K562 (cell line): Measurements from ENCODE around the gene CREB3L4. TPM values are rescaled to one million over a fixed set of nuclear protein-coding genes. Genes with fewer than 3 reads are reported as not detected.

ENCODE experiments used
- BRCA1 ChIP-seq, 2 experiments: fragments of 450-650 bp in 1 of 2; sonication (generic) in 1 of 2; formaldehyde crosslinking in 1 of 2; IDR thresholded peaks; 2 replicates each; pipeline versions ENCODE4 v1.5.0 to v1.6.1; 2017 to 2020; ENCODE audit warnings: mild to moderate bottlenecking in 1 of 2, missing genetic modification reagents in 1 of 2
- ELF2 ChIP-seq: fragments of 250-450 bp; sonication (Bioruptor Pico); IDR thresholded peaks from 2 replicates; pipeline ENCODE4 v1.5.0; 2021; ENCODE audit warnings: mild to moderate bottlenecking
- FOSL1 ChIP-seq: fragments of 200-800 bp; sonication (Bioruptor generic); conservative IDR thresholded peaks from 2 replicates; pipeline ENCODE4 v1.6.1; 2016; ENCODE audit warnings: missing genetic modification characterization, missing compliant biosample characterization
- GTF2E2 ChIP-seq: fragments of 200-800 bp; sonication (Bioruptor generic); IDR thresholded peaks from 2 replicates; pipeline ENCODE4 v1.6.1; 2016; ENCODE audit warnings: missing genetic modification characterization, missing compliant biosample characterization
- RAD21 ChIP-seq, 2 experiments: fragments of 250-450 bp in 1 of 2; fragments of 450-650 bp in 1 of 2; sonication (Bioruptor Pico) in 1 of 2; formaldehyde crosslinking in 1 of 2; IDR thresholded peaks in 1 of 2; conservative IDR thresholded peaks in 1 of 2; 2 replicates each; pipeline versions ENCODE4 v1.4.0 to v1.8.0; 2020 to 2022; ENCODE audit warnings: mild to moderate bottlenecking in 2 of 2, moderate library complexity in 1 of 2
- SUPT5H ChIP-seq: fragments of 450-650 bp; IDR thresholded peaks from 2 replicates; pipeline ENCODE4 v1.6.1; 2016
- TRIM24 ChIP-seq, 2 experiments: fragments of 450-650 bp; IDR thresholded peaks; 2 replicates each; pipeline ENCODE4 v1.6.1; 2016
- ZNF407 ChIP-seq: fragments of 450-650 bp; IDR thresholded peaks from 2 replicates; pipeline ENCODE4 v1.6.1; 2016; ENCODE audit warnings: low read depth
- ZNF696 ChIP-seq: fragments of 250-450 bp; sonication (Bioruptor Pico); conservative IDR thresholded peaks from 2 replicates; pipeline ENCODE4 v1.4.0; 2020; ENCODE audit warnings: mild to moderate bottlenecking, moderate library complexity
- polyA plus RNA-seq, 8 experiments: library from polyadenylated mRNA; depleted of rRNA in 4 of 8; stranded (reverse) in 5 of 8; unstranded in 3 of 8; fragments of >200 nt; fragmentation: Nextera tagmentation in 2 of 8; fragmentation: Illumina TruSeq in 1 of 8; extraction: Ambion mirVana in 2 of 8; extraction: Trizol in 1 of 8; gene quantifications; 2 replicates each; pipeline versions ENCODE4 v1.2.1 to v1.2.3, GENCODE V29; 2011 to 2014; ENCODE audit warnings: inconsistent platforms in 1 of 8, missing spikeins in 1 of 8
- total RNA-seq, 7 experiments: library from RNA; depleted of rRNA in 6 of 7; stranded (reverse); fragments of >200 nt in 6 of 7; fragmentation: Illumina TruSeq in 2 of 7; extraction: Trizol in 2 of 7; gene quantifications; 2 replicates each; pipeline versions ENCODE4 v1.2.1 to v1.2.3, GENCODE V29; 2011 to 2021; ENCODE audit warnings: low replicate concordance in 1 of 7

The CREB3L4 gene
- total and polyA plus RNA-seq, 9 of the 15 experiments (the other 6 are each of a cell fraction or from before 2014, with no cell fraction given): 9.9 to 18.6 (median 13.9) TPM

GRCh38 chr1:153985341-153985912 lies 17.7 kb downstream of the CREB3L4 start (continued):
- peak; percentile 32; the same call in 1 of the 2 replicates for TF ChIP-seq ZNF407
- no peak for TF ChIP-seq GTF2E2
- TF ChIP-seq ELF2: no peak
- no peak for TF ChIP-seq TRIM24 (IDR thresholded peaks at IDR 0.05)
- TF ChIP-seq SUPT5H: peak; percentile 57; the same call in 1 of the 2 replicates
- no peak for TF ChIP-seq BRCA1 (IDR thresholded peaks at IDR 0.05)
- TF ChIP-seq BRCA1 (CRISPR knock-in tag; IDR thresholded peaks at IDR 0.05): no peak
- peak; percentile 89 for TF ChIP-seq FOSL1 (tag)
- no peak for TF ChIP-seq ZNF696 (CRISPR knock-in tag)
- 0 out of 4 replicates have a peak, but pooled peaks of 1 of the 2 experiments have one; percentile 1 for TF ChIP-seq RAD21 (CRISPR knock-in tag; conservative IDR thresholded peaks at IDR 0.05 in 1 of 2, IDR thresholded peaks at IDR 0.05 in 1 of 2)
